ENCODE measurements around the gene IGFL4. TPM values are rescaled to one million over a fixed set of nuclear protein-coding genes. Genes with fewer than 3 reads are reported as not detected.

The IGFL4 gene
- total and polyA plus RNA-seq, 10 of the 15 experiments (the other 5 are each of a cell fraction or from before 2014, with no cell fraction given), result not detected

DNA sequence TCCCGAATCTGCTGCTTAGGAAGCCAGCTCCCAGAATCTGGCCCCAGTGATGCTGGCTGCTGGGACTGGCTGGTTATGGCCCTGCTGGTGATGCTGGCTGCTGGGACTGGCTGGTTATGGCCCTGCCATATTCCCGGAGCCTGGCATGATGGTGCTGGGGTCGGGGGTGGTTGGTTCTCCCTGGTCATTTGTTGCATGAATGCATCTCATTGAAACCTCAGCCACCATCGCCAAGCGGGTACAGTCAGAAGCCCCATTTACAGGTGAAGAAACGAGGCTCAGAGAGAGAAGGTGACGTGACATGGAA lies 20.0 kb downstream of the IGFL4 start:
- ChIA-PET RAD21 (ENCODE audit: unreplicated experiment) (no interaction called here), POLR2A (no interaction called here), SMC1A (ENCODE audit: uncharacterized antibody, unreplicated experiment) (no interaction called here), CTCF (interaction anchor here (0.9 to 1.4 kb wide), 2 partner anchors 9 to 11 kb away, joined by 3 read pairs; no protein-coding TSS in a partner anchor)
- H3K4me3 ChIP-seq, result no peak overlapping the region
- ATAC-seq (no peak), FAIRE-seq (no peak), DNase-seq (ENCODE audit: low read depth, low spot score) (no peak)
- no TSS peak for BruUV-seq (replicated peaks)
- no peak overlapping the region for H3K27ac ChIP-seq (ENCODE audit: control insufficient read depth, insufficient read depth)
- intact Hi-C loops (cut with micrococcal nuclease; ENCODE audit: unreplicated experiment) (no loop called here), in situ Hi-C loops (cut with MboI) (no loop called here)
- H3K4me1 ChIP-seq (ENCODE audit: control insufficient read depth, insufficient read depth, low read length), result peaks cover 5% of the 10 kb centered on the region
- 80% methylated on average over 7 of the region's 7 CpGs for WGBS (ENCODE audit: insufficient coverage, insufficient replicate concordance, low lambda C conversion rate, missing lambda C conversion rate)
- H2AFZ ChIP-seq (ENCODE audit: control insufficient read depth, low read depth, low read length), result no peak overlapping the region
- H3K79me2 ChIP-seq (ENCODE audit: control insufficient read depth, insufficient read depth, low read length), result no peaks in the 10 kb centered on the region
- no peaks in the 10 kb centered on the region; a peak in 1 of 4 replicates for H3K36me3 ChIP-seq (ENCODE audit: control insufficient read depth in 2 of 2, insufficient read depth in 2 of 2, low read length in 1 of 2)
- no peaks in the 10 kb centered on the region for H3K27me3 ChIP-seq (replicated peaks in 1 of 2; ENCODE audit: control insufficient read depth in 2 of 2, insufficient read depth in 2 of 2, low read length in 1 of 2)
- no peaks in the 10 kb centered on the region for H3K9me3 ChIP-seq (replicated peaks; ENCODE audit: control insufficient read depth, insufficient read depth, low read length)
- H3K9ac ChIP-seq (ENCODE audit: control insufficient read depth, insufficient read depth, low read length), result no peak overlapping the region
- TF ChIP-seq, protein P1, sequence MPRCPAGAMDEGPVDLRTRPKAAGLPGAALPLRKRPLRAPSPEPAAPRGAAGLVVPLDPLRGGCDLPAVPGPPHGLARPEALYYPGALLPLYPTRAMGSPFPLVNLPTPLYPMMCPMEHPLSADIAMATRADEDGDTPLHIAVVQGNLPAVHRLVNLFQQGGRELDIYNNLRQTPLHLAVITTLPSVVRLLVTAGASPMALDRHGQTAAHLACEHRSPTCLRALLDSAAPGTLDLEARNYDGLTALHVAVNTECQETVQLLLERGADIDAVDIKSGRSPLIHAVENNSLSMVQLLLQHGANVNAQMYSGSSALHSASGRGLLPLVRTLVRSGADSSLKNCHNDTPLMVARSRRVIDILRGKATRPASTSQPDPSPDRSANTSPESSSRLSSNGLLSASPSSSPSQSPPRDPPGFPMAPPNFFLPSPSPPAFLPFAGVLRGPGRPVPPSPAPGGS (IDR thresholded peaks at IDR 0.05; ENCODE audit: borderline replicate concordance, insufficient read depth, low read depth, low read length, poor library complexity, severe bottlenecking), result no peak
- no peak for TF ChIP-seq ZNF217 (IDR thresholded peaks at IDR 0.05)
- TF ChIP-seq, protein P2, sequence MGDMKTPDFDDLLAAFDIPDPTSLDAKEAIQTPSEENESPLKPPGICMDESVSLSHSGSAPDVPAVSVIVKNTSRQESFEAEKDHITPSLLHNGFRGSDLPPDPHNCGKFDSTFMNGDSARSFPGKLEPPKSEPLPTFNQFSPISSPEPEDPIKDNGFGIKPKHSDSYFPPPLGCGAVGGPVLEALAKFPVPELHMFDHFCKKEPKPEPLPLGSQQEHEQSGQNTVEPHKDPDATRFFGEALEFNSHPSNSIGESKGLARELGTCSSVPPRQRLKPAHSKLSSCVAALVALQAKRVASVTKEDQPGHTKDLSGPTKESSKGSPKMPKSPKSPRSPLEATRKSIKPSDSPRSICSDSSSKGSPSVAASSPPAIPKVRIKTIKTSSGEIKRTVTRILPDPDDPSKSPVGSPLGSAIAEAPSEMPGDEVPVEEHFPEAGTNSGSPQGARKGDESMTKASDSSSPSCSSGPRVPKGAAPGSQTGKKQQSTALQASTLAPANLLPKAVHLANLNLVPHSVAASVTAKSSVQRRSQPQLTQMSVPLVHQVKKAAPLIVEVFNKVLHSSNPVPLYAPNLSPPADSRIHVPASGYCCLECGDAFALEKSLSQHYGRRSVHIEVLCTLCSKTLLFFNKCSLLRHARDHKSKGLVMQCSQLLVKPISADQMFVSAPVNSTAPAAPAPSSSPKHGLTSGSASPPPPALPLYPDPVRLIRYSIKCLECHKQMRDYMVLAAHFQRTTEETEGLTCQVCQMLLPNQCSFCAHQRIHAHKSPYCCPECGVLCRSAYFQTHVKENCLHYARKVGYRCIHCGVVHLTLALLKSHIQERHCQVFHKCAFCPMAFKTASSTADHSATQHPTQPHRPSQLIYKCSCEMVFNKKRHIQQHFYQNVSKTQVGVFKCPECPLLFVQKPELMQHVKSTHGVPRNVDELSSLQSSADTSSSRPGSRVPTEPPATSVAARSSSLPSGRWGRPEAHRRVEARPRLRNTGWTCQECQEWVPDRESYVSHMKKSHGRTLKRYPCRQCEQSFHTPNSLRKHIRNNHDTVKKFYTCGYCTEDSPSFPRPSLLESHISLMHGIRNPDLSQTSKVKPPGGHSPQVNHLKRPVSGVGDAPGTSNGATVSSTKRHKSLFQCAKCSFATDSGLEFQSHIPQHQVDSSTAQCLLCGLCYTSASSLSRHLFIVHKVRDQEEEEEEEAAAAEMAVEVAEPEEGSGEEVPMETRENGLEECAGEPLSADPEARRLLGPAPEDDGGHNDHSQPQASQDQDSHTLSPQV (IDR thresholded peaks at IDR 0.05), result no peak
- no peak for TF ChIP-seq SREBF2 (IDR thresholded peaks at IDR 0.05; ENCODE audit: low read length)
- TF ChIP-seq IKZF1 (conservative IDR thresholded peaks at IDR 0.05), result no peak
- TF ChIP-seq SMAD5 (IDR thresholded peaks at IDR 0.05; ENCODE audit: low read depth), result no peak
- no peak for TF ChIP-seq NFIC (IDR thresholded peaks at IDR 0.05; ENCODE audit: low read depth, low read length)
- no peak for TF ChIP-seq BCL11A (IDR thresholded peaks at IDR 0.05; ENCODE audit: low read depth, low read length)
- TF ChIP-seq, protein P3, sequence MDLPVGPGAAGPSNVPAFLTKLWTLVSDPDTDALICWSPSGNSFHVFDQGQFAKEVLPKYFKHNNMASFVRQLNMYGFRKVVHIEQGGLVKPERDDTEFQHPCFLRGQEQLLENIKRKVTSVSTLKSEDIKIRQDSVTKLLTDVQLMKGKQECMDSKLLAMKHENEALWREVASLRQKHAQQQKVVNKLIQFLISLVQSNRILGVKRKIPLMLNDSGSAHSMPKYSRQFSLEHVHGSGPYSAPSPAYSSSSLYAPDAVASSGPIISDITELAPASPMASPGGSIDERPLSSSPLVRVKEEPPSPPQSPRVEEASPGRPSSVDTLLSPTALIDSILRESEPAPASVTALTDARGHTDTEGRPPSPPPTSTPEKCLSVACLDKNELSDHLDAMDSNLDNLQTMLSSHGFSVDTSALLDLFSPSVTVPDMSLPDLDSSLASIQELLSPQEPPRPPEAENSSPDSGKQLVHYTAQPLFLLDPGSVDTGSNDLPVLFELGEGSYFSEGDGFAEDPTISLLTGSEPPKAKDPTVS (IDR thresholded peaks at IDR 0.05; ENCODE audit: low read depth, low read length), result no peak
- TF ChIP-seq PAX8 (IDR thresholded peaks at IDR 0.05), result no peak
- no peak for TF ChIP-seq ZSCAN29 (IDR thresholded peaks at IDR 0.05)
- no peaks in the 10 kb centered on the region for H4K20me1 ChIP-seq (ENCODE audit: control insufficient read depth, insufficient read depth)
- no peak overlapping the region for H3K4me2 ChIP-seq (ENCODE audit: control insufficient read depth, insufficient read depth)

Data from GM12878 (cell line).